ENCODE data around the gene SYVN1.

The SYVN1 gene

GRCh38 chr11:65165410-65166317 is 31.3 kb upstream of the SYVN1 start:
- H3K27ac ChIP-seq (ENCODE audit: low read length, poor library complexity, severe bottlenecking), result no peak overlapping the region
- no peaks in the 10 kb centered on the region for H3K9me3 ChIP-seq (ENCODE audit: control insufficient read depth, low read length)
- H3K4me1 ChIP-seq (ENCODE audit: control insufficient read depth, insufficient read depth, low read depth, low read length), result peaks cover 6% of the 10 kb centered on the region
- no peaks in the 10 kb centered on the region for H3K36me3 ChIP-seq (ENCODE audit: control insufficient read depth in 1 of 2, insufficient read depth in 2 of 2, low read depth in 1 of 2, low read length in 2 of 2)
- no peak overlapping the region for H2AK5ac ChIP-seq (ENCODE audit: low read length, severe bottlenecking)
- no peak overlapping the region for H4K91ac ChIP-seq (ENCODE audit: low read length)
- no peaks in the 10 kb centered on the region for H3K27me3 ChIP-seq (ENCODE audit: control insufficient read depth in 1 of 2, insufficient read depth in 1 of 2, low read length in 2 of 2)
- H3K18ac ChIP-seq (ENCODE audit: low read depth in 1 of 2, low read length in 2 of 2), result no peak overlapping the region
- H2BK15ac ChIP-seq (ENCODE audit: low read depth, poor library complexity, severe bottlenecking), result no peak overlapping the region
- no peak for DNase-seq
- H3K4me2 ChIP-seq (ENCODE audit: low read length, poor library complexity, severe bottlenecking), result no peak overlapping the region
- H2AFZ ChIP-seq (ENCODE audit: low read depth, low read length), result no peak overlapping the region
- H3K4ac ChIP-seq (ENCODE audit: low read depth in 1 of 2, low read length in 2 of 2), result no peak overlapping the region
- H3K23ac ChIP-seq (ENCODE audit: low read length in 2 of 2), result no peak overlapping the region
- no peak overlapping the region for H2BK120ac ChIP-seq (ENCODE audit: low read depth, low read length)
- H2BK5ac ChIP-seq (ENCODE audit: low read depth, low read length, poor library complexity, severe bottlenecking), result no peak overlapping the region
- H3K79me1 ChIP-seq (replicated peaks; ENCODE audit: low read length, poor library complexity, severe bottlenecking), result no peaks in the 10 kb centered on the region
- 81% methylated on average over 26 of the region's 31 CpGs for WGBS
- peak overlapping the region in 1 of 2 experiments; percentile 70 for H3K4me3 ChIP-seq (ENCODE audit: insufficient read depth in 1 of 2, low read depth in 1 of 2, low read length in 2 of 2)
- H3K14ac ChIP-seq (ENCODE audit: low read length in 2 of 2), result no peak overlapping the region
- H4K8ac ChIP-seq (ENCODE audit: low read length), result no peak overlapping the region
- no peak overlapping the region for H2BK12ac ChIP-seq (ENCODE audit: low read length in 2 of 2)
- peak overlapping the region; percentile 86 for H3K9ac ChIP-seq (ENCODE audit: low read length)

GRCh38 chr11:65163684-65164083 is 29.4 kb upstream of the SYVN1 start:
- H2AFZ ChIP-seq (ENCODE audit: low read depth, low read length), result no peak overlapping the region
- H3K4me3 ChIP-seq (ENCODE audit: insufficient read depth in 1 of 2, low read depth in 1 of 2, low read length in 2 of 2), result no peak overlapping the region
- H3K79me1 ChIP-seq (replicated peaks; ENCODE audit: low read length, poor library complexity, severe bottlenecking), result no peaks in the 10 kb centered on the region
- no peak overlapping the region for H3K4ac ChIP-seq (ENCODE audit: low read depth in 1 of 2, low read length in 2 of 2)
- H2AK5ac ChIP-seq (ENCODE audit: low read length, severe bottlenecking), result no peak overlapping the region
- no peak overlapping the region for H3K4me2 ChIP-seq (ENCODE audit: low read length, poor library complexity, severe bottlenecking)
- peaks cover 0 to 3% of the 10 kb centered on the region in 2 experiments for H3K27me3 ChIP-seq (ENCODE audit: control insufficient read depth in 1 of 2, insufficient read depth in 1 of 2, low read length in 2 of 2)
- H3K9ac ChIP-seq (ENCODE audit: low read length), result no peak overlapping the region
- H4K8ac ChIP-seq (ENCODE audit: low read length), result no peak overlapping the region
- H2BK5ac ChIP-seq (ENCODE audit: low read depth, low read length, poor library complexity, severe bottlenecking), result no peak overlapping the region
- H3K27ac ChIP-seq (ENCODE audit: low read length, poor library complexity, severe bottlenecking), result no peak overlapping the region
- no peaks in the 10 kb centered on the region for H3K4me1 ChIP-seq (ENCODE audit: control insufficient read depth, insufficient read depth, low read depth, low read length)
- no peak overlapping the region for H2BK120ac ChIP-seq (ENCODE audit: low read depth, low read length)
- no peak overlapping the region for H3K23ac ChIP-seq (ENCODE audit: low read length in 2 of 2)
- no peak overlapping the region for H2BK15ac ChIP-seq (ENCODE audit: low read depth, poor library complexity, severe bottlenecking)
- no peaks in the 10 kb centered on the region for H3K36me3 ChIP-seq (ENCODE audit: control insufficient read depth in 1 of 2, insufficient read depth in 2 of 2, low read depth in 1 of 2, low read length in 2 of 2)
- H3K18ac ChIP-seq (ENCODE audit: low read depth in 1 of 2, low read length in 2 of 2), result no peak overlapping the region
- no peak overlapping the region for H4K91ac ChIP-seq (ENCODE audit: low read length)
- H2BK12ac ChIP-seq (ENCODE audit: low read length in 2 of 2), result no peak overlapping the region
- no peaks in the 10 kb centered on the region for H3K9me3 ChIP-seq (ENCODE audit: control insufficient read depth, low read length)
- H3K14ac ChIP-seq (ENCODE audit: low read length in 2 of 2), result no peak overlapping the region
- WGBS, result 48% methylated on average over 1 of the region's 2 CpGs
- no peak for DNase-seq

GRCh38 chr11:65160643-65161042 is 26.3 kb upstream of the SYVN1 start:
- no peak overlapping the region for H3K14ac ChIP-seq (ENCODE audit: low read length in 2 of 2)
- WGBS, result 75% methylated on average over 2 of the region's 3 CpGs
- no peak overlapping the region for H3K27ac ChIP-seq (ENCODE audit: low read length, poor library complexity, severe bottlenecking)
- H2AK5ac ChIP-seq (ENCODE audit: low read length, severe bottlenecking), result no peak overlapping the region
- no peaks in the 10 kb centered on the region for H3K4me1 ChIP-seq (ENCODE audit: control insufficient read depth, insufficient read depth, low read depth, low read length)
- H4K8ac ChIP-seq (ENCODE audit: low read length), result no peak overlapping the region
- no peak overlapping the region for H2BK15ac ChIP-seq (ENCODE audit: low read depth, poor library complexity, severe bottlenecking)
- H3K36me3 ChIP-seq (ENCODE audit: control insufficient read depth in 1 of 2, insufficient read depth in 2 of 2, low read depth in 1 of 2, low read length in 2 of 2), result no peaks in the 10 kb centered on the region
- no peak overlapping the region for H2BK120ac ChIP-seq (ENCODE audit: low read depth, low read length)
- no peaks in the 10 kb centered on the region for H3K79me1 ChIP-seq (replicated peaks; ENCODE audit: low read length, poor library complexity, severe bottlenecking)
- H4K91ac ChIP-seq (ENCODE audit: low read length), result no peak overlapping the region
- H3K23ac ChIP-seq (ENCODE audit: low read length in 2 of 2), result no peak overlapping the region
- H3K9me3 ChIP-seq (ENCODE audit: control insufficient read depth, low read length), result no peaks in the 10 kb centered on the region
- no peak overlapping the region for H3K9ac ChIP-seq (ENCODE audit: low read length)
- H2BK12ac ChIP-seq (ENCODE audit: low read length in 2 of 2), result no peak overlapping the region
- peaks cover 0 to 3% of the 10 kb centered on the region in 2 experiments for H3K27me3 ChIP-seq (ENCODE audit: control insufficient read depth in 1 of 2, insufficient read depth in 1 of 2, low read length in 2 of 2)
- DNase-seq, result no peak
- no peak overlapping the region for H3K4ac ChIP-seq (ENCODE audit: low read depth in 1 of 2, low read length in 2 of 2)
- no peak overlapping the region for H3K18ac ChIP-seq (ENCODE audit: low read depth in 1 of 2, low read length in 2 of 2)
- no peak overlapping the region for H2AFZ ChIP-seq (ENCODE audit: low read depth, low read length)
- H3K4me2 ChIP-seq (ENCODE audit: low read length, poor library complexity, severe bottlenecking), result no peak overlapping the region
- no peak overlapping the region for H3K4me3 ChIP-seq (ENCODE audit: insufficient read depth in 1 of 2, low read depth in 1 of 2, low read length in 2 of 2)
- H2BK5ac ChIP-seq (ENCODE audit: low read depth, low read length, poor library complexity, severe bottlenecking), result no peak overlapping the region

- Histone ChIP-seq H2AK5ac (ENCODE audit: low read length, severe bottlenecking) (no peak overlapping the region), H2BK12ac (ENCODE audit: low read length in 2 of 2) (no peak overlapping the region), H4K8ac (ENCODE audit: low read length) (no peak overlapping the region), H3K4ac (ENCODE audit: low read depth in 1 of 2, low read length in 2 of 2) (no peak overlapping the region), H2BK120ac (ENCODE audit: low read depth, low read length) (no peak overlapping the region), H3K18ac (ENCODE audit: low read depth in 1 of 2, low read length in 2 of 2) (no peak overlapping the region), H3K4me3 (ENCODE audit: insufficient read depth in 1 of 2, low read depth in 1 of 2, low read length in 2 of 2) (no peak overlapping the region), H3K9me3 (ENCODE audit: control insufficient read depth, low read length) (no peaks in the 10 kb centered on the region), H2BK5ac (ENCODE audit: low read depth, low read length, poor library complexity, severe bottlenecking) (no peak overlapping the region), H3K14ac (ENCODE audit: low read length in 2 of 2) (no peak overlapping the region), H3K4me2 (ENCODE audit: low read length, poor library complexity, severe bottlenecking) (no peak overlapping the region), H3K27ac (ENCODE audit: low read length, poor library complexity, severe bottlenecking) (no peak overlapping the region), H3K27me3 (ENCODE audit: control insufficient read depth in 1 of 2, insufficient read depth in 1 of 2, low read length in 2 of 2) (peaks cover 0 to 3% of the 10 kb centered on the region in 2 experiments), H2AFZ (ENCODE audit: low read depth, low read length) (no peak overlapping the region), H4K91ac (ENCODE audit: low read length) (no peak overlapping the region), H3K9ac (ENCODE audit: low read length) (no peak overlapping the region), H3K23ac (ENCODE audit: low read length in 2 of 2) (no peak overlapping the region), H3K36me3 (ENCODE audit: control insufficient read depth in 1 of 2, insufficient read depth in 2 of 2, low read depth in 1 of 2, low read length in 2 of 2) (no peaks in the 10 kb centered on the region), H2BK15ac (ENCODE audit: low read depth, poor library complexity, severe bottlenecking) (no peak overlapping the region), H3K79me1 (replicated peaks; ENCODE audit: low read length, poor library complexity, severe bottlenecking) (no peaks in the 10 kb centered on the region), H3K4me1 (ENCODE audit: control insufficient read depth, insufficient read depth, low read depth, low read length) (no peaks in the 10 kb centered on the region)
- no peak for DNase-seq
- no CpG with 5 or more reads among the region's 5 CpGs for WGBS
Measured at GRCh38 chr11:65159012-65159411, 24.7 kb upstream of the SYVN1 start.
